Epithelial cell of proximal tubule (primary cell): ENCODE measurements around the gene GLIPR2. TPM values are rescaled to one million over a fixed set of nuclear protein-coding genes. Genes with fewer than 3 reads are reported as not detected.

Experiments
- DNase-seq: peaks from one replicate; pipeline ENCODE4 v3.0.0-alpha.2; 2011; ENCODE audit warnings: low read depth
- H3K4me3 ChIP-seq: 2 replicates; pipeline ENCODE4 v1.5.1; 2011; ENCODE audit warnings: low read depth, mild to moderate bottlenecking, low read length
- total RNA-seq: library from RNA; depleted of rRNA; stranded (reverse); fragments of >200 nt; gene quantifications from 2 replicates; pipeline ENCODE4 v1.2.3, GENCODE V29; 2015
- TF ChIP-seq, protein P1 (sequence below): conservative IDR thresholded peaks from 2 replicates; pipeline ENCODE4 v1.5.1; 2012; ENCODE audit warnings: low read depth, mild to moderate bottlenecking, low read length

GLIPR2 gene
- total RNA-seq, 1 donor from 2014 or later, result 42.7 TPM

DNA sequence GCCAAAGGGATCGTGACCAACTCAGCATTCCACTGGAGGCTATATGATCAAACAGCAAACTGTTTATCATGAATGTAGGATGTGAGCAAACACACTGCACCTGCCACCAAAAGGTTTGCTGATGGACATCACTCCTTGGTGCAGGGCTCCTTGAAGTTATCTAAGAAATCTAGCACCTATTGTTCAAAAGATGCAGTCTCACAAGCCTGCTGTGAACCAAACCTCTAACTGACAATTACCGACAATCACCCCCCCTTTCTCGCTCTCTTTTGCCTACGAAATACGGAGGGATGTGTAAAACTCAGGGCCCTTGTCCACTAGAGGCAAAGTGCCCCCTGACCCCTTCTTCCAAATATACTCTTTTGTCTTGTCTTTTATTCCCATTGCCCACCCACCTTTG lies 51.7 kb downstream of the GLIPR2 start:
- TF ChIP-seq, protein P1, sequence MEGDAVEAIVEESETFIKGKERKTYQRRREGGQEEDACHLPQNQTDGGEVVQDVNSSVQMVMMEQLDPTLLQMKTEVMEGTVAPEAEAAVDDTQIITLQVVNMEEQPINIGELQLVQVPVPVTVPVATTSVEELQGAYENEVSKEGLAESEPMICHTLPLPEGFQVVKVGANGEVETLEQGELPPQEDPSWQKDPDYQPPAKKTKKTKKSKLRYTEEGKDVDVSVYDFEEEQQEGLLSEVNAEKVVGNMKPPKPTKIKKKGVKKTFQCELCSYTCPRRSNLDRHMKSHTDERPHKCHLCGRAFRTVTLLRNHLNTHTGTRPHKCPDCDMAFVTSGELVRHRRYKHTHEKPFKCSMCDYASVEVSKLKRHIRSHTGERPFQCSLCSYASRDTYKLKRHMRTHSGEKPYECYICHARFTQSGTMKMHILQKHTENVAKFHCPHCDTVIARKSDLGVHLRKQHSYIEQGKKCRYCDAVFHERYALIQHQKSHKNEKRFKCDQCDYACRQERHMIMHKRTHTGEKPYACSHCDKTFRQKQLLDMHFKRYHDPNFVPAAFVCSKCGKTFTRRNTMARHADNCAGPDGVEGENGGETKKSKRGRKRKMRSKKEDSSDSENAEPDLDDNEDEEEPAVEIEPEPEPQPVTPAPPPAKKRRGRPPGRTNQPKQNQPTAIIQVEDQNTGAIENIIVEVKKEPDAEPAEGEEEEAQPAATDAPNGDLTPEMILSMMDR, result no peak
- no peak for DNase-seq
- H3K4me3 ChIP-seq, result no peak overlapping the region

- DNase-seq, result no peak
- H3K4me3 ChIP-seq, result peak overlapping the region; percentile 71
- TF ChIP-seq, protein P1, result no peak
These were observed 53.4 kb downstream of the GLIPR2 start for GRCh38 chr9:36189976-36190375.

DNA sequence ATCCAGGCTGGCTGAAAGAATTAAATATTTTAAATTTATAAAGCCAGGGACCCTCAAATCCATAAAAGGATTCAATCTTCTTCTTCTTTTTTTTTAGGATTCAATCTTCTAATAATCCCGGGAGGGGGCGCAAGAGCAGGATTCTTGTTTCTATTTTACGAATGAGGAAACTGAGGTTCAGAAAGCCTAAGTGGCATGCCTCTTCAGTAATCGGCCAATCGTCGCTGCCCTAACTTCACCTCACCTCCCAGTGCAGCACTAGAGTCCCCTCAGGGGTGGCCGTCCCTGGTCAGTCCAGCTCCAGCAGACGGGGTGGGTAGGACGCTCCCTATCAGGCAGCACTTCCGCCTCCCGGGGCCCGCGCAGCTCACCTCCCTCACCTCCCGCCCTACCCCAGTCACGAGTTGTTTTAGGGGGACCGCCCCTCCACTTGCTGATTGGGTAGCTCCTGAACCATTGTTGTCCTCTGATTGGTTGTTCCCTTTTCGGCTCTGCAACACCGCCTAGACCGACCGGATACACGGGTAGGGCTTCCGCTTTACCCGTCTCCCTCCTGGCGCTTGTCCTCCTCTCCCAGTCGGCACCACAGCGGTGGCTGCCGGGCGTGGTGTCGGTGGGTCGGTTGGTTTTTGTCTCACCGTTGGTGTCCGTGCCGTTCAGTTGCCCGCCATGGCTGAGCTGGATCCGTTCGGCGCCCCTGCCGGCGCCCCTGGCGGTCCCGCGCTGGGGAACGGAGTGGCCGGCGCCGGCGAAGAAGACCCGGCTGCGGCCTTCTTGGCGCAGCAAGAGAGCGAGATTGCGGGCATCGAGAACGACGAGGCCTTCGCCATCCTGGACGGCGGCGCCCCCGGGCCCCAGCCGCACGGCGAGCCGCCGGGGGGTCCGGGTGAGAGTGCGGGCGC lies 54.1 kb downstream of the GLIPR2 start, which contains the start of gene CLTA:
Gene CLTA (plus strand): TSS at position 534 of the 902 bp plus-strand sequence. CDS start 136 bp downstream, at position 670.
- TF ChIP-seq, protein P1, result peak; percentile 67
- peak within 1 kb of the TSS; percentile 71 for H3K4me3 ChIP-seq
- peak; percentile 94 for DNase-seq

GRCh38 chr9:36191290-36191645 lies 54.7 kb downstream of the GLIPR2 start:
- H3K4me3 ChIP-seq, result peak overlapping the region; percentile 71
- TF ChIP-seq, protein P1, result no peak
- DNase-seq, result no peak

GRCh38 chr9:36191686-36192085 lies 55.2 kb downstream of the GLIPR2 start:
- H3K4me3 ChIP-seq, result peak overlapping the region; percentile 71
- TF ChIP-seq, protein P1, result no peak
- DNase-seq, result no peak

- TF ChIP-seq, protein P1, result no peak
- no peak for DNase-seq
- H3K4me3 ChIP-seq, result peak overlapping the region; percentile 71
These were observed 55.7 kb downstream of the GLIPR2 start for GRCh38 chr9:36192196-36192595.
